Suprapubic skin (tissue), 4 donors: ENCODE measurements around the gene SETD4.

Source experiments
- EP300 ChIP-seq: sonication (generic); formaldehyde crosslinking; IDR thresholded peaks from one replicate; pipeline ENCODE4 v1.6.1; 2017; ENCODE audit warnings: antibody characterized with exemption
- POLR2A ChIP-seq, 2 donors: fragments of 450-650 bp; IDR thresholded peaks; one replicate each; pipeline ENCODE4 v1.6.1; 2017; ENCODE audit warnings: antibody characterized with exemption in 2 of 2, mild to moderate bottlenecking in 2 of 2, moderate library complexity in 2 of 2
- POLR2AphosphoS5 ChIP-seq, 3 donors: sonication (generic); formaldehyde crosslinking; IDR thresholded peaks; one replicate each; pipeline ENCODE4 v1.6.1; 2017; ENCODE audit warnings: antibody characterized with exemption in 3 of 3
- TF ChIP-seq, protein P1 (sequence below), 2 donors: fragments of 200-600 bp in 1 of 2; fragments of 450-650 bp in 1 of 2; sonication (generic) in 1 of 2; IDR thresholded peaks; one replicate each; pipeline ENCODE4 v1.5.1; 2016 to 2019; ENCODE audit warnings: antibody characterized with exemption in 2 of 2, mild to moderate bottlenecking in 1 of 2, moderate library complexity in 1 of 2

GRCh38 chr21:36079010-36079649 is 18.8 kb upstream of the SETD4 start:
- TF ChIP-seq, protein P1, sequence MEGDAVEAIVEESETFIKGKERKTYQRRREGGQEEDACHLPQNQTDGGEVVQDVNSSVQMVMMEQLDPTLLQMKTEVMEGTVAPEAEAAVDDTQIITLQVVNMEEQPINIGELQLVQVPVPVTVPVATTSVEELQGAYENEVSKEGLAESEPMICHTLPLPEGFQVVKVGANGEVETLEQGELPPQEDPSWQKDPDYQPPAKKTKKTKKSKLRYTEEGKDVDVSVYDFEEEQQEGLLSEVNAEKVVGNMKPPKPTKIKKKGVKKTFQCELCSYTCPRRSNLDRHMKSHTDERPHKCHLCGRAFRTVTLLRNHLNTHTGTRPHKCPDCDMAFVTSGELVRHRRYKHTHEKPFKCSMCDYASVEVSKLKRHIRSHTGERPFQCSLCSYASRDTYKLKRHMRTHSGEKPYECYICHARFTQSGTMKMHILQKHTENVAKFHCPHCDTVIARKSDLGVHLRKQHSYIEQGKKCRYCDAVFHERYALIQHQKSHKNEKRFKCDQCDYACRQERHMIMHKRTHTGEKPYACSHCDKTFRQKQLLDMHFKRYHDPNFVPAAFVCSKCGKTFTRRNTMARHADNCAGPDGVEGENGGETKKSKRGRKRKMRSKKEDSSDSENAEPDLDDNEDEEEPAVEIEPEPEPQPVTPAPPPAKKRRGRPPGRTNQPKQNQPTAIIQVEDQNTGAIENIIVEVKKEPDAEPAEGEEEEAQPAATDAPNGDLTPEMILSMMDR (IDR thresholded peaks at IDR 0.05) = no peak
- TF ChIP-seq EP300 = no peak
- no peak for TF ChIP-seq POLR2A (IDR thresholded peaks at IDR 0.05)
- no peak for TF ChIP-seq POLR2AphosphoS5 (IDR thresholded peaks at IDR 0.05)
